K562 (cell line): ENCODE measurements around the gene IPO11. TPM values are rescaled to one million over a fixed set of nuclear protein-coding genes. Genes with fewer than 3 reads are reported as not detected.

Source experiments
- CEBPG ChIP-seq, 3 experiments: fragments of 200-800 bp in 1 of 3; sonication (Bioruptor generic) in 1 of 3; sonication (generic) in 1 of 3; formaldehyde crosslinking in 1 of 3; IDR thresholded peaks in 2 of 3; conservative IDR thresholded peaks in 1 of 3; 2 replicates each; pipeline versions ENCODE4 v1.6.1 to v1.8.0; 2016 to 2022; ENCODE audit warnings: missing compliant biosample characterization in 2 of 3, missing genetic modification characterization in 2 of 3, mild to moderate bottlenecking in 1 of 3, missing genetic modification reagents in 1 of 3
- CREM ChIP-seq: IDR thresholded peaks from 2 replicates; pipeline ENCODE4 v1.6.1; 2014; ENCODE audit warnings: antibody characterized with exemption, low read depth
- ETS2 ChIP-seq: IDR thresholded peaks from 2 replicates; pipeline ENCODE4 v1.6.1; 2016; ENCODE audit warnings: borderline replicate concordance, missing genetic modification characterization, mild to moderate bottlenecking, moderate library complexity, missing compliant biosample characterization; ENCODE audit not compliant: poor library complexity, severe bottlenecking
- HBP1 ChIP-seq: fragments of 450-650 bp; formaldehyde crosslinking; IDR thresholded peaks from 2 replicates; pipeline ENCODE4 v1.4.0; 2022; ENCODE audit warnings: missing genetic modification characterization
- KDM4B ChIP-seq, 2 experiments: fragments of 450-650 bp in 1 of 2; sonication (generic) in 1 of 2; IDR thresholded peaks; 2 replicates each; pipeline ENCODE4 v1.6.1; 2016 to 2017; ENCODE audit warnings: borderline replicate concordance in 2 of 2, antibody characterized with exemption in 1 of 2, low read depth in 1 of 2, mild to moderate bottlenecking in 1 of 2
- MLLT1 ChIP-seq, 2 experiments: fragments of 450-650 bp; IDR thresholded peaks; 2 replicates each; pipeline ENCODE4 v1.6.1; 2016
- NEUROD1 ChIP-seq: fragments of 150-350 bp; IDR thresholded peaks from 2 replicates; pipeline ENCODE4 v1.6.1; 2014; ENCODE audit warnings: borderline replicate concordance, low read length, low read depth; ENCODE audit not compliant: partially characterized antibody
- RBM15 ChIP-seq: fragments of 200-400 bp; formaldehyde crosslinking; IDR thresholded peaks from 2 replicates; pipeline ENCODE4 v1.6.1; 2018; ENCODE audit warnings: mild to moderate bottlenecking, low read length, moderate library complexity; ENCODE audit not compliant: insufficient read depth
- RCOR1 ChIP-seq, 2 experiments: IDR thresholded peaks; 2 replicates each; pipeline ENCODE4 v1.6.1; 2012; ENCODE audit warnings: low read depth in 2 of 2, low read length in 2 of 2, borderline replicate concordance in 1 of 2, improper control_type of control experiment in 1 of 2
- REST ChIP-seq, 2 experiments: fragments of 450-650 bp; formaldehyde crosslinking in 1 of 2; IDR thresholded peaks; 2 replicates each; pipeline versions ENCODE4 v1.4.0 to v1.6.1; 2014 to 2020; ENCODE audit warnings: mild to moderate bottlenecking in 2 of 2, borderline replicate concordance in 1 of 2, low read depth in 1 of 2
- TCF7 ChIP-seq: sonication (generic); IDR thresholded peaks from 2 replicates; pipeline ENCODE4 v1.6.1; 2016; ENCODE audit warnings: antibody characterized with exemption, borderline replicate concordance
- THAP7 ChIP-seq: fragments of 250-450 bp; sonication (Bioruptor Pico); IDR thresholded peaks from 2 replicates; pipeline ENCODE4 v1.5.0; 2021
- TRIM28 ChIP-seq: fragments of 450-650 bp; IDR thresholded peaks from 2 replicates; pipeline ENCODE4 v1.6.1; 2017
- polyA plus RNA-seq, 8 experiments: library from polyadenylated mRNA; depleted of rRNA in 4 of 8; stranded (reverse) in 5 of 8; unstranded in 3 of 8; fragments of >200 nt; fragmentation: Nextera tagmentation in 2 of 8; fragmentation: Illumina TruSeq in 1 of 8; extraction: Ambion mirVana in 2 of 8; extraction: Trizol in 1 of 8; gene quantifications; 2 replicates each; pipeline versions ENCODE4 v1.2.1 to v1.2.3, GENCODE V29; 2011 to 2014; ENCODE audit warnings: inconsistent platforms in 1 of 8, missing spikeins in 1 of 8
- total RNA-seq, 7 experiments: library from RNA; depleted of rRNA in 6 of 7; stranded (reverse); fragments of >200 nt in 6 of 7; fragmentation: Illumina TruSeq in 2 of 7; extraction: Trizol in 2 of 7; gene quantifications; 2 replicates each; pipeline versions ENCODE4 v1.2.1 to v1.2.3, GENCODE V29; 2011 to 2021; ENCODE audit warnings: low replicate concordance in 1 of 7

Gene IPO11
- total and polyA plus RNA-seq, 9 of the 15 experiments (the other 6 are each of a cell fraction or from before 2014, with no cell fraction given): 38.7 to 96.0 (median 70.9) TPM

- TF ChIP-seq REST (IDR thresholded peaks at IDR 0.05; ENCODE audit: borderline replicate concordance): no peak
- peak; percentile 63; the same call in 1 of the 2 replicates for TF ChIP-seq REST (CRISPR knock-in tag; IDR thresholded peaks at IDR 0.05; ENCODE audit: low read depth)
- TF ChIP-seq TCF7: no peak
- peak; percentile 12 to 15; a peak in 1 of 4 replicates for TF ChIP-seq RCOR1 (IDR thresholded peaks at IDR 0.05; ENCODE audit: borderline replicate concordance in 1 of 2, low read depth in 2 of 2, low read length in 2 of 2)
- TF ChIP-seq TRIM28: no peak
- TF ChIP-seq ETS2 (tag): no peak
- TF ChIP-seq CREM: peak; percentile 66
- TF ChIP-seq RBM15: no peak
- TF ChIP-seq THAP7 (CRISPR knock-in tag): no peak
- no peak for TF ChIP-seq NEUROD1
- no peak for TF ChIP-seq KDM4B (IDR thresholded peaks at IDR 0.05; ENCODE audit: borderline replicate concordance in 2 of 2, low read depth in 1 of 2)
- 0 out of 4 replicates have a peak, but pooled peaks of 1 of the 2 experiments have one; percentile 5 for TF ChIP-seq MLLT1 (IDR thresholded peaks at IDR 0.05)
- TF ChIP-seq CEBPG (CRISPR knock-in tag; IDR thresholded peaks at IDR 0.05): no peak
- no peak for TF ChIP-seq CEBPG (tag; conservative IDR thresholded peaks at IDR 0.05 in 1 of 2, IDR thresholded peaks at IDR 0.05 in 1 of 2)
- TF ChIP-seq HBP1 (CRISPR knock-in tag): no peak
These were observed 8.9 kb upstream of the IPO11 start, which contains the start of gene DIMT1 (continued) for GRCh38 chr5:62403411-62404250.
